Measurements from ENCODE around the gene CYP46A1.

Gene CYP46A1

GRCh38 chr14:99707420-99707819 is 23.3 kb downstream of the CYP46A1 start:
- in situ Hi-C loops (cut with MboI; ENCODE audit: low sequenced_read_pairs): no loop called here

GRCh38 chr14:99707921-99708320 is 23.8 kb downstream of the CYP46A1 start:
- in situ Hi-C loops (cut with MboI; ENCODE audit: low sequenced_read_pairs): no loop called here

GRCh38 chr14:99708449-99708848 is 24.4 kb downstream of the CYP46A1 start:
- in situ Hi-C loops (cut with MboI; ENCODE audit: low sequenced_read_pairs): no loop called here

GRCh38 chr14:99713972-99714371 is 29.9 kb downstream of the CYP46A1 start:
- in situ Hi-C loops (cut with MboI; ENCODE audit: low sequenced_read_pairs): no loop called here

- in situ Hi-C loops (cut with MboI; ENCODE audit: low sequenced_read_pairs): no loop called here
Observed at GRCh38 chr14:99715266-99716000, 31.3 kb downstream of the CYP46A1 start.

- in situ Hi-C loops (cut with MboI; ENCODE audit: low sequenced_read_pairs): no loop called here
Observed at GRCh38 chr14:99716091-99716849, 32.2 kb downstream of the CYP46A1 start.

GRCh38 chr14:99716850-99717681 is 33.0 kb downstream of the CYP46A1 start:
- in situ Hi-C loops (cut with MboI; ENCODE audit: low sequenced_read_pairs): no loop called here

GRCh38 chr14:99717682-99718013 is 33.5 kb downstream of the CYP46A1 start:
- in situ Hi-C loops (cut with MboI; ENCODE audit: low sequenced_read_pairs): no loop called here

- in situ Hi-C loops (cut with MboI; ENCODE audit: low sequenced_read_pairs): no loop called here
Observed at GRCh38 chr14:99718031-99718810, 34.1 kb downstream of the CYP46A1 start.

- in situ Hi-C loops (cut with MboI; ENCODE audit: low sequenced_read_pairs): no loop called here
Observed at GRCh38 chr14:99718811-99719192, 34.7 kb downstream of the CYP46A1 start.

GRCh38 chr14:99720941-99721791 is 37.1 kb downstream of the CYP46A1 start:
- in situ Hi-C loops (cut with MboI; ENCODE audit: low sequenced_read_pairs): no loop called here

- in situ Hi-C loops (cut with MboI; ENCODE audit: low sequenced_read_pairs): no loop called here
Observed at GRCh38 chr14:99721792-99722516, 37.9 kb downstream of the CYP46A1 start.

GRCh38 chr14:99722741-99723140 is 38.6 kb downstream of the CYP46A1 start:
- in situ Hi-C loops (cut with MboI; ENCODE audit: low sequenced_read_pairs): no loop called here

- in situ Hi-C loops (cut with MboI; ENCODE audit: low sequenced_read_pairs): no loop called here
Observed at GRCh38 chr14:99724196-99724891, 40.2 kb downstream of the CYP46A1 start.

- in situ Hi-C loops (cut with MboI; ENCODE audit: low sequenced_read_pairs): no loop called here
Observed at GRCh38 chr14:99724939-99725773, 41.1 kb downstream of the CYP46A1 start.

- in situ Hi-C loops (cut with MboI; ENCODE audit: low sequenced_read_pairs): no loop called here
Observed at GRCh38 chr14:99725774-99726537, 41.9 kb downstream of the CYP46A1 start.

- in situ Hi-C loops (cut with MboI; ENCODE audit: low sequenced_read_pairs): no loop called here
Observed at GRCh38 chr14:99726538-99727095, 42.5 kb downstream of the CYP46A1 start.
